DMS53 (cell line): ENCODE results near the gene FGF1.
"Not testable (repeated sequence)": the region's sequence is repeated elsewhere in the genome, so short reads cannot be mapped to it uniquely, and the experiment has no call there.

ENCODE experiments used
- DNase-seq: peaks from one replicate; lab custom pipeline; 2025; lab: John Stamatoyannopoulos, UW

Gene FGF1

DNA sequence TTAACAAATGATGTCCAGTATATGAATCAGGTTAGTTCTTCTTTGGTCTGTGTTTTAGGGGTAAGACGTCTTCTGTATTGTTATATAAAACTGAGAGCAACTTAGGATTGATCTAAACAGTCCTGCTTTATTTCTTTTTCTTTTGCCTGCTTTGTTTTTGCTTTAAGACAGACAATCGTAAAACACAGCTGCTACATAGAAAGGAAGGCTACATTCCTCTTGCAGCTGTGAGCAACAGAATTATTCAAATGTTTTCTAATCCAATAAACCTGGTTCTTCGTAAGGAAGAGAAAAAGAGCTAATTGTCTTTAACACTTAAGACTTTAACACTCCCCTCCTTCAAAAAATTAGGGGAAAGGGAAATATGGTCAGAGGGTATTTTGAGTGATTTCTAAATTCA lies 14.6 kb downstream of the FGF1 start:
- DNase-seq, result no peak

- DNase-seq, result no peak
Observed at GRCh38 chr5:142670804-142671203, 15.1 kb downstream of the FGF1 start.

DNA sequence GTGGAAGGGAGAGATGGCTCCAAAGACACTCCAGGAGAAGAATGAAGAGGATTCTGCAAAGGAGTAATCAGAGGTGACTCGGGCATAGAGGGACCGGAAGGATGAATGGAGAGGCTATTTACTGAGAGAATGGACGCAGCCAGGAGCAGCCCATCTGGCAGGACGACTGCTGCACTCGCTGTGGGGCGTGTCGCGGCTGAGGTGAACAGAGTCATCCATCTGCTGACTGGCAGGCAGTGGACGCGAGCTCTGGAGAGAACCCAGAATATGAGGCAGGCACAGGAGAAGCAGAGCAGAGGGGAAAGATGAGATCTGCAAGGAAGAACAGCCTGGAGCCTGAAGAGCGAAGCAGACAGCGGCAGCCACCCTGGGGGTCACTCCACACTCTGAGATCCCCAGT lies 16.4 kb downstream of the FGF1 start:
- peak; percentile 33 for DNase-seq

DNA sequence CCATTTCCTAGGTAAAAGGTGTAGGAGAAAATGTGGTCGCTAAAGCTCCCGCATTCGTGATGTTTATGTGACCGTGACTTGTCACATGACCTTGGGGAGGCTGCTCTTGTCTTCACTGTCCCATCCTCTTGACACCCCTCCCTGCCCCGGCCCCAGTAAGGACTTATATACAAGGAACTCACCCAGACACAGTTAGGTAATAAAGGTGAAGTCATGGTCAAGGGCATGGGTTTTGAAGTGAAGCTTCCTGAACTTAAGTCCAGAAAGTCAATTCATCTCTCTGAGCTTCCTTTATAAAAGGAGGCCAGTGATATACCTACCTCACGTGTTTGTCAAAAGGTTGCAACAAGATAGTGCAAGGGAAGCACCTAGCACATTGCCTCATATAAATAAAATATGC lies 17.6 kb downstream of the FGF1 start:
- DNase-seq, result no peak

- no peak for DNase-seq
Observed at GRCh38 chr5:142667831-142668230, 18.1 kb downstream of the FGF1 start.

- DNase-seq, result no peak
Observed at GRCh38 chr5:142664636-142665035, 21.3 kb downstream of the FGF1 start.

- DNase-seq, result no peak
Observed at GRCh38 chr5:142664067-142664466, 21.8 kb downstream of the FGF1 start.

DNA sequence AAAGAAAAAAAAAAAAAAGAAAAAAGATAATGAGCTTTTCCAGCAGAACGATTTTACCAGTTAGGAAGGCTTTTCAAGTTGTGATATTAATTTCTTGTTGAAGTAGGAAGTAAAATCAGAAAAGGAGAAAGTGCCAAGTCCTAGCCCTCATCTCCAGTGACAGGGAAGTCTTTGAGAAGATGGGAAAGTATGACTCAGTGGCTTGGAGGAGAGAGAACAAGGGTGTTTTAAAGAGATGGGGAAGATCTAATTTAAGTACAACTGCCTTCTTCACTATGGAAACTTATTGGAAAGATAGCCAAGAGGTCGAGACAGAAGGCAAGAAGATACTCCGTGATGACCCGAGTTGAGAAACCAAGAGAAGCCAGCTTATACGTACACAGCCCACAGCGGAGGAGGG lies 22.6 kb downstream of the FGF1 start:
- DNase-seq, result no peak

DNA sequence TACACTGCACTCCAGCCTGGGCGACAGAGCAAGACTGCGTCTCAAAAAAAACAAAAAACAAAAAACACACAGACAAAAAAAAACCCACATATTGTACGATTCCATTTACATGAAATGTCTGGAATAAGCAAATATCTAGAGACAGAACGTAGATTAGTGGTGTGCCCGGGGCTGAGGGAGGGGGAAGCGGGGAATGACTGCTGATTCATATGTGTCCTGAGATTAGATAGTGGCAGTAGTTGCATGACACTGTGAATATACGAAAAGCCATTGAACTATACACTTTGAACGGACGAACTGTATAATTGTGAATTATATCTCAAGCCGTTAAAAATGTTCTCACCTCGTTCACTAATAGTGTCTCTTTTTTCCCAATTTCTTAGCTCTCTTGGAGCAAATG lies 23.9 kb downstream of the FGF1 start:
- no peak for DNase-seq

- DNase-seq, result no peak
Observed at GRCh38 chr5:142661143-142661542, 24.7 kb downstream of the FGF1 start.

- no peak for DNase-seq
Observed at GRCh38 chr5:142660731-142661130, 25.2 kb downstream of the FGF1 start.

GRCh38 chr5:142660196-142660595 lies 25.7 kb downstream of the FGF1 start:
- DNase-seq, result no peak

DNA sequence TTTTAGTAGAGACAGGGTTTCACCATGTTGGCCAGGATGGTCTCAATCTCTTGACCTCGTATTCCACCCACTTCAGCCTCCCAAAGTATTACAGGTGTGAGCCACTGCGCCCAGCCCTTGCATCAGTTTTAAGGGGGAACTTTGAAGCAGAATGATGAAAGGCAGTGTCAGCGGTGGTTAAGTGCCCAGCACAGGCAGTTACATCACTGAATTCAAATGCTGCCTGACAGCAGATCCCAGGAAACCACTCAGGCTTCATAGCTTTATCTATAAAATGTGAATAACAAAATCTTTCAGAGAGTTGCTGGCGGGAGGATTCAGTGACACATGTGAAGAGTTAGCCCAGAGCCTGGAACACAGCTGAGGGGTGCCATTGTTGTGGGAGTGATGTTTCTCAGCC lies 26.5 kb downstream of the FGF1 start:
- DNase-seq, result no peak

- DNase-seq, result no peak
Observed at GRCh38 chr5:142658278-142658677, 27.6 kb downstream of the FGF1 start.

DNA sequence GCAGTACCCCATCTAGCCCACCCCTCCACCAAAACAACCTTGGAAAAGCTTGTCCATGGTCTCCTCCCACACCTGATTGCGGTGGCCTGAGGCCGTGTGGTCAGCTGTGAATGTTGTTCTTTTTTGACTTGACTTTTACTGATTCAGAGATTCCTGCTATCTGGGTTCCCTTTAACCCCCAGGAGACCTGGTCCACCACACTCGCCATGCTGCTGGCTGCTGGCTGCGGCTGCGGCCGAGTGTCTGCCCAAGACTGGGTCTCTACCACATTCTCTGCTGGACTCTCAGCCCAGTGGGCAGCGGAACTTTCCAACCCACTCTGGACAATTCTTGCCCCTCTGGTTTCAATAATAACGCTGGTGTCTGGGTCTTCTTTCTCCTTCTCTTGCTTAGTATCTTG lies 28.4 kb downstream of the FGF1 start:
- DNase-seq, result no peak

DNA sequence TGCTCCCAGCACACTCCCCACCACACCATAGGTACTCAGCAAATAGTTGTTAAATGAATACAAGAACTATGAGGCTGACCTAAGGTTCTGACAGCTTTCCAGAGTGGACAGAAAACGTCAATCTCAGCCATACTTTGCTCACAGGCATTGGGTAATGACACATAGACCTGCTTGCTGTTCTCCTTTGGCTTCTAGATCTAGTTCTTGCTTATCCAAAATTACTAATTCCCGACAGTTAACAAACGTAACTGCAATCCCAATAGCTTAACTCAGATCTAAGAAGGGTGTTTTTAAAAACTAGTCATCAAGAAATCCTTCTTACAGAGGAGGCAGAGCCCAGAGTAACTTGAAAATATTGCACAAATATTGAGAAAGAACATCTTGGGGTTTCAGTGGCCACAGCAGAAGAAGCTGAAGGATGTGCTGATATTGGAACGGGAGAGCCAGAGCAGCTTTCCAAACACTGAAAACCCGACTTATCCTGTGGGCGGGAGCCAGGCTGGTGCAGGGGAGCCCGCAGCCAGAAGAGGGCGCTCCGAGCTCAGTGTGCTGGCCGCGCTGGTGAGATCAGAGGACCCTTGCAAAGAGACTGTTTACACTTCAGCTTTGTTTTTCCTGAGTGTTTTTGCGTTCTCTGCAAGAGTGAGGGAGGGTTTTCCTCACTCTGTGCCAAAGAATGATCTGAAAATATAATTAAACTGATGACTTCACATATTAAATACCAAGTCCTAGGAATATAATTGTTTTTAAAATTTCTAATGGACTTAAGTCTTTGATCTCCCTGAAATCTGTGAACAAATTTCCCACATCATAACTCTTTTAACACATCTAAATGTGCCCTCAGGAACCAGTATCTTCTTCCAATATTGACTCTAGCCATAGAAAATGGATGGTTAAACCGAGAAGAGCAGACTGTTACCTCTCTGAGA lies 30.3 kb downstream of the FGF1 start:
- peak; percentile 87 for DNase-seq

GRCh38 chr5:142654578-142655058 lies 31.3 kb downstream of the FGF1 start:
- no peak for DNase-seq

DNA sequence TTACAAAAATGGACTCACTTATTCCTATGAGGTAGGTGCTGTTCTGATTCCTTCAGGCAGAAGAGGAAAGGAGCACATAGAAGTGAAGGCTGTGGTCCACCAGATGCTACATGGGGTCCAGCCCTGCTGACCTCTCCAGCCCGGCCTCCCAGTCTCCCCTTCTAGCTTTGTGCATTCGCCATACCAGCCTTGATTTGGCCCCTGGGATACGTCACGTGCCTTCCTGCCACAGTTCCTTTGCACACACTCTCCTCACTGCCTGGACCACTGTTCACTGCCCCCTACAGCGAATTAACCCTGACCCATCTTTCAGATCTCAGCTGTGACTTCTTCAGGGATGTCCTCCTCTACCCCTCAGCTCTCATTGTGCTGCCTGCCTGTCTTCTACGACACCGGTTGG lies 32.6 kb downstream of the FGF1 start:
- DNase-seq, result no peak

DNA sequence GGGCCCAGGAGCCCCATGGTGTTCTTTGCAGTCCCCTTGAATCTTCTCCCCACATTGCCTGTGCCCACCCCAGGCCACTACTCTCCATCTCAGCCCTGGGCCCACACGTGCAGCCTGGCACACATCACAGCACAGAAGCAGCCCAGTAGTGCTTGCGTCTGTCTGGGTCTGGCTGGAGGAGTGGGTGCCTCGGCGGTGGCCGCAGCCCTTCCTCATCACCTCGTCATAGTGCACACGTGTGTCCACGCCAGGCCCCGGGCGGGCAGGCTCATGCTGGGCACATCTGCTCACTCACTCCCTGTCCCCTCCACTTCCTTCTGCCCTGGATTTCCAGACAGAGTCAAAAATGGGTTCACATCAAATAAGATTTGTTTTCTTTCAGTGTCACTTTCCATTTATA lies 33.3 kb downstream of the FGF1 start:
- no peak for DNase-seq

- no peak for DNase-seq
Observed at GRCh38 chr5:142650881-142651280, 35.0 kb downstream of the FGF1 start.

GRCh38 chr5:142650060-142650459 lies 35.8 kb downstream of the FGF1 start:
- DNase-seq, result no peak

DNA sequence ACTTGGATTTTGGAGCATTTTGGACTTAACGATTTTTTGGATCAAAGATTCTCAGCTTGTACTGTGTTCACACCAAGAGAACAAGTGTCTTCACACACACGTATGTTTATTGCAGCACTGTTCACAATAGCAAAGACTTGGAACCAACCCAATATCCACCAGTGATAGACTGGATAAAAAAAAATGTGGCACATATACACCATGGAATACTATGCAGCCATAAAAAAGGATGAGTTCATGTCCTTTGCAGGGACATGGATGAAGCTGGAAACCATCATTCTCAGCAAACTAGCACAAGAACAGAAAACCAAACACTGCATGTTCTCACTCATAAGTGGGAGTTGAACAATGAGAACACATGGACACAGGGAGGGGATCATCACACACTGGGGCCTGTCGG lies 37.8 kb downstream of the FGF1 start:
- DNase-seq, result not testable (repeated sequence)

GRCh38 chr5:142645456-142645855 lies 40.4 kb downstream of the FGF1 start:
- DNase-seq, result no peak
